GM12865 (cell line): ENCODE measurements around the gene HERPUD2.
A peak's percentile ranks its signal among the peaks of the same experiment; 100 is the strongest.
"Not testable (repeated sequence)": the region's sequence is repeated elsewhere in the genome, so short reads cannot be mapped to it uniquely, and the experiment has no call there.

Experiments used
- DNase-seq: peaks from one replicate; pipeline ENCODE4 v3.0.0; 2010; ENCODE audit warnings: low read depth
- H3K4me3 ChIP-seq: 2 replicates; pipeline ENCODE4 v1.5.1; 2011; ENCODE audit warnings: mild to moderate bottlenecking, low read depth, low read length, control low read depth
- TF ChIP-seq, protein P1 (sequence below): IDR thresholded peaks from 2 replicates; pipeline ENCODE4 v1.5.1; 2011; ENCODE audit warnings: low read length, control low read depth, low read depth, inconsistent platforms; ENCODE audit not compliant: insufficient read depth; ENCODE audit errors: missing control alignments

Gene HERPUD2

DNA sequence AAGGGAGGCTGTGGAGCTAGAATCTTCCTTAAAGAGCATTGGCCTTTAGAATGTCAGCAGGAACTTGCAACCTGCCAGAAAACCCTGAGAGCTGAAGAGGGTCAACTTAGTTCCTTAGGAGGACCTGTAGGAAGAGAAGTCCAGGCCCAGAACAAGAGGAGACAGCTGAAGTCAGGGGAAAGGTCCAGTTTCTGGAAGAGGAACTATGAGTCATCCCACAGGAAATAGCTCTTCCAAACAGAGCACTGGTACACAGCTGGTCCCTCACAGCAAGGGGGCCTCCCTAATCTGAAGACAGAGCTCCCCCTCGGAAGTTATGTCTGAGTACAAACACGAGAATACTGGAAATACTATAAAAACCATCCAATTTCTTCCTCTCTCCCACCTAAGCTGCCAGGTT, 98.9 kb downstream of the HERPUD2 start:
- no peak for DNase-seq
- H3K4me3 ChIP-seq, result no peak overlapping the region

DNA sequence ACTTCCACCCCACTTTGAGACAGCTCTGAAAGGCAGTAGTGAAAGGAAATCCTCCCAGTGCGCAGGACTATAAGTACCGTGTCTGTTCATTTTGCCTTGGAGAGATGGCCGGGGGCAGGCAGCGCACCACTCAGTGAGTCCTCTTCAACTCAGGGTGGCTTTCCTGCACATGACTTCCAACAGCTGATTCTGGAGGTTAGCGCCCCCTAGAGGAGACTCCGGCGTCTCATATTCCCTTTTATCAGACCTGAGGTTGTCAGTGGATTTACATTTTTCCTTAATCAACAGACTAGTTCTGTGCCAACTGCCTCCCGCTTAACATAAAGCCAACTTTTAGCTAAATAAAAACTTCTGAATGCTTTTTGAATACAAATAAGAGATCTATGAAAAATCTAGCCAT, 101.0 kb downstream of the HERPUD2 start:
- no peak overlapping the region for H3K4me3 ChIP-seq
- DNase-seq, result peak; percentile 33
- TF ChIP-seq, protein P1, sequence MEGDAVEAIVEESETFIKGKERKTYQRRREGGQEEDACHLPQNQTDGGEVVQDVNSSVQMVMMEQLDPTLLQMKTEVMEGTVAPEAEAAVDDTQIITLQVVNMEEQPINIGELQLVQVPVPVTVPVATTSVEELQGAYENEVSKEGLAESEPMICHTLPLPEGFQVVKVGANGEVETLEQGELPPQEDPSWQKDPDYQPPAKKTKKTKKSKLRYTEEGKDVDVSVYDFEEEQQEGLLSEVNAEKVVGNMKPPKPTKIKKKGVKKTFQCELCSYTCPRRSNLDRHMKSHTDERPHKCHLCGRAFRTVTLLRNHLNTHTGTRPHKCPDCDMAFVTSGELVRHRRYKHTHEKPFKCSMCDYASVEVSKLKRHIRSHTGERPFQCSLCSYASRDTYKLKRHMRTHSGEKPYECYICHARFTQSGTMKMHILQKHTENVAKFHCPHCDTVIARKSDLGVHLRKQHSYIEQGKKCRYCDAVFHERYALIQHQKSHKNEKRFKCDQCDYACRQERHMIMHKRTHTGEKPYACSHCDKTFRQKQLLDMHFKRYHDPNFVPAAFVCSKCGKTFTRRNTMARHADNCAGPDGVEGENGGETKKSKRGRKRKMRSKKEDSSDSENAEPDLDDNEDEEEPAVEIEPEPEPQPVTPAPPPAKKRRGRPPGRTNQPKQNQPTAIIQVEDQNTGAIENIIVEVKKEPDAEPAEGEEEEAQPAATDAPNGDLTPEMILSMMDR, result peak; percentile 43

More for the DNA sequence above, 98.9 kb downstream of the HERPUD2 start:
- TF ChIP-seq, protein P1, result no peak

DNA sequence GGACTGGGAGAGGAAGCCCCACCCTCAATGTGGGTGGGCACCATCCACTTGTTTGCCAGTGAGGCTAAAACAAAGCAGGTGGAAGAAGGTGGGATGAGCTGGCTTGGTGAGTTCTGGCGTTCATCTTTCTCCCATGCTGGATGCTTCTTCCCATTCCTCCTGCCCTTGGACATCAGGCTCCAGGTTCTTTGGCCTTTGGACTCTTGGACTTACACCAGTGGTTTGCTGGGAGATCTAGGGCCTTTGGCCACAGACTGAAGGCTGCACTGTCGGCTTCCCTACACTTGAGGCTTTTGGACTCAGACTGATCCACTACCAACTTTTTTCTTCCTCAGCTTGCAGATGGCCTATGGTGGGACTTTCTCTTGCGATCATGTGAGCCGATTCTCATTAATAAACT, 106.3 kb downstream of the HERPUD2 start:
- no peak for DNase-seq
- H3K4me3 ChIP-seq, result no peak overlapping the region
- TF ChIP-seq, protein P1, result no peak

DNA sequence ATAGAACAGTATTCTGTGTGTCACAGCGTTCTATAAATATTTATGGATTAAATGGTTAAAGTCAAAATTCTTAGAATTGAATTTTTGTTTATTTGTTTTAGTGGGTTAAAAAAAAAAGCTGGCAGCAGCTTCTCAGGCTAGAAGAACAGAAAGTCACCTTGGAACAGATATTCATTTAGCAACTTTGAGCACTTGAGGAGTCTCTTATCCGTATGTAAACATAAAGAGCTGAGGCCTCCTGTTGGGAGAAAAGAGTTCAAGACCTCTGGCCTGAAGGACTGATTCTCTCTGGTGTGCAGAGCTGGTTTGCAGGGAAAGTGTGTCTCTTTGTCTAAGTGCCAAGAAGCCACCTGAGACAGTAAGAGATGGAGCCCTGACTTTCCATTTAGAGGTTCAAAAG, 109.9 kb downstream of the HERPUD2 start:
- TF ChIP-seq, protein P1, result no peak
- no peak overlapping the region for H3K4me3 ChIP-seq
- DNase-seq, result no peak

DNA sequence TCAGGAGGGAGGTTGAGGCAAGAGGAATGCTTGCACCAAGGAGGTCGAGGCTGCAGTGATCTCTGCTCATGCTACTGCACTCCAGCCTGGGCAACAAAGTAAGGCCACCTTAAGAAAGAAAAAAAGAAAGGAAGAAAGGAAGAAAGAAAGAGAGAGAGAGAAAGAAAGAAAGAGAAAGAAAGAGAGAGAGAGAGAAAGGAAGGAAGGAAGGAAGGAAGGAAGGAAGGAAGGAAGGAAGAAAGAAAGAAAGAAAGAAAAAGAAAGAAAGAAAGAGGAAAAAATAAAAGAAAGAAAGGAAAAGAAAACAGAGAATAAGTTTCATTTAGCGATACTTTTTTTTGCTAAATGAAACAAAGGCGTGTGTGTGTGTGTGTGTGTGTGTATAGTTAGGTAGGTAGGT, 110.4 kb downstream of the HERPUD2 start:
- DNase-seq, H3K4me3 ChIP-seq: not testable (repeated sequence)
